NCI-H1092 treated with DMSO at 0.1 percent for 48 hours (cell line): ENCODE data around the gene IL36G.

Experiments
- DNase-seq: peaks from one replicate; lab custom pipeline; 2025; lab: John Stamatoyannopoulos, UW

Gene IL36G

DNA sequence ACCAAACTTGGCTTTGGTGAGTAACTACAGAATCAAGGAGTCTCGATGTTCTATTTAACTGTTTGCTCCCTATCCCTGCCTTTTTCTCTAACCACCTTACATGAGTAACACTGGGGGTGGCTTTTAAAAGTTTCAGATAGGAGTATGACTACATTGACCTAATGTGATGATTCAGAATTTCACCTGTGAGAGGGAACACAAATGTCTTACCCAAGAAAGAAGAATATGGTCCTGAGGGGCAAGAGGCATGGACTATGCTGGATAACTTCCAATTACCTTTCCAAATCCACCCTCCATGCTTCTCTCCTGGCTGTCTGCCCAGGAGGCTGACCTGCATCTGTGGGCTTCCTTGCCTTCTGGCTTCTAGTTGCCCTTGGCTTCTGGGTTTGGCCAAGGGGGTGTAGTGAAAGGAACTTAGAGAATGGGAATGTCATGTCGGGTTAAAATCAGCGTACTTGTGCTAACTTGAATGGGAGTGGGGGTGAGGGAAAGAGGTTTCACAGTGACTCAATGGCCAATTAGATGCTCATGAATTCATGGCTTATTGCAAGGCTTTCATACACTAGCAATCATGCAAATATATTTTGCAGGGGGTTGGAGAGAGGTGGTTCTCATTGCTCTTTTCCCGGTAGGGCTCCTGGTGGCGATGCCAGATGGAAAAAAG is 5.3 kb upstream of the IL36G start:
- DNase-seq = no peak

DNA sequence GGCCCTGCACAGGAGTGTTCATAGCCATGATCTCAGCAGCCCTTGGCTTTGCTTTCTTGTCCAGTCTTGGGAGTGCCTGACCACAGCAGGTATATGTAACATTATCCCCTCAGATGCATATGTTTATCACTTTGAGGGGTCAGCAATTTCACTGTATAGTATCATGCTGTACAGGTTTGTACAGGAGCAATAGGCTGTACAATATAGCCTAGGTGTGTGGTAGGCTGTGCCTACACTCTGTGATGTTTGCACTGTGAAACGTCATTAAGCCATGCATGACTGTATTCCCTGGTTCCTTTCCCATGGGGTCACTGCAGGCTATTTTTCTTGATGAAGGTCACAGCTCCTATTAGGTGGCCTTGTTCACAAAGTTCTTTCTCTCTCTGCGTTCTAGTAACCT is 4.7 kb upstream of the IL36G start:
- DNase-seq = no peak

DNA sequence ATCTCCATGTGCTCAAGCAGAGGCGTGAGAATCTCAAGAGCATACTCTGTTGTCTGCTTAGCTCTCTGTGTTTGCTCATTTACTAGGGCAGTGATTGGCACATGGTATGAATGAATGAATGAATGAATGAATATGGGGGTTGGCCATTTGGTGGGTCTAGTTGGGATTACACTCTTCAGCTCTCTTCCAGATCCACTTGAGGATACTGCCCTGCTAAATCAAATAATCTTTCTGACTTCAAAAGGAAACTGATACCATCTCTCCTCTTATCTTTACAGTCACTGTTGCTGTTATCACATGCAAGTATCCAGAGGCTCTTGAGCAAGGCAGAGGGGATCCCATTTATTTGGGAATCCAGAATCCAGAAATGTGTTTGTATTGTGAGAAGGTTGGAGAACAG is 1.9 kb downstream of the IL36G start:
- DNase-seq = no peak

DNA sequence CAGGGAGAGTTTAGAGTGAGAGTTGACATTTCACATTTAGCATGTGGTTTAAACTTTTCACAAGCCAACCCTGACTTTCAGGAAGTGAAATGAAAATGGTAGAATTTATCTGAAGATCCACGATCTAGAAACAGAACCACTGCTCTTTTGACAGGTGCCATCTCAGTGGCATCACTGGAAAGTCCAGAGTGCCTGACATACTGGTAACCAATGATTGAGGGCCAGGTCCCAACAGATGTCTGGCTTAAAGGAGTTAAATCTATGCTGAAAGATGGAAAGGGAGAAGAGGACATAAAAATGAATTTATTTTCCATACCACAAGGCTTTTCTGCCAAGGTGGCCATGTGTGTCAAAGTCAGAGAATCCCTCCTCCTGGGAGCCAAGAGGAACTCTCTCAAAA is 2.7 kb downstream of the IL36G start:
- no peak for DNase-seq

DNA sequence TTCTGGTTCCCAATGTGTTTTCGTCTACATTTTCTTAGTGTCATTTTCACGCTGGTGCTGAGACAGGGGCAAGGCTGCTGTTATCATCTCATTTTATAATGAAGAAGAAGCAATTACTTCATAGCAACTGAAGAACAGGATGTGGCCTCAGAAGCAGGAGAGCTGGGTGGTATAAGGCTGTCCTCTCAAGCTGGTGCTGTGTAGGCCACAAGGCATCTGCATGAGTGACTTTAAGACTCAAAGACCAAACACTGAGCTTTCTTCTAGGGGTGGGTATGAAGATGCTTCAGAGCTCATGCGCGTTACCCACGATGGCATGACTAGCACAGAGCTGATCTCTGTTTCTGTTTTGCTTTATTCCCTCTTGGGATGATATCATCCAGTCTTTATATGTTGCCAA is 7.3 kb downstream of the IL36G start:
- DNase-seq = no peak

DNA sequence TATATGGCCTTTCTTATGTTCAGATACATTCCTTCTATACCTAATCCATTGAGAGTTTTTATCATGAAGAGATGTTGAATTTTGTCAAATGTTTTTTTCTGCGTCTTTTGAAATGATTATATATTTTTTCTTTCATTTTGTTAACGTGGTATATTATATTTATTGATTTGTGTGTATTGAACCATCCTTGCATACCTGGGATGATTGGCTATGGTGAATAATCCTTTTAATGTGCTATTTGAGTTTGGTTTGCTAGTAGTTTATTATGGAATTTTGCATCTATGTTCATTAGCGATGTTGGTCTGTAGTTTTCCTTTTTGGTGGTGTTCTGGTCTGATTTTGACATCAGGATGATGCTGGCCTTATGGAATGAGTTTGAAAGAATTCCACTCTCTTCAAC is 11.8 kb downstream of the IL36G start:
- no peak for DNase-seq

DNA sequence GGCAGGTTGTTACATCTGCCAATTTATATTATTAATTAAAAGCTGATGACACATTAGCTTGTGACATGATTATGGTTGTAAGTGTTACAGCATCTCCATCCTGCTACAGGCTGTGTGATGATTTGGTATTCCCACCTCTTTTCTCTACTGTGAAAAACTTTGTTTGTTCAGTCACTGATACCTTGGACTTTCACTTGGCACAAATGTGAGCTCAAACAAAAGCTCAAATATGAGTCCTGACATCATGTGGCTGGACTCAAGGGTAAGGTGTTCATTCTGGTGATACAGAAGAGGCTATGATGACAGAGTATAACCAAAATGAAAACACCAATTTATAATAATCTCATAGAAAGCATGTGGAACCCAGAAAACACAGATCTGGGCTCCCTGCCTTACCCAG is 16.0 kb downstream of the IL36G start:
- DNase-seq = no peak

DNA sequence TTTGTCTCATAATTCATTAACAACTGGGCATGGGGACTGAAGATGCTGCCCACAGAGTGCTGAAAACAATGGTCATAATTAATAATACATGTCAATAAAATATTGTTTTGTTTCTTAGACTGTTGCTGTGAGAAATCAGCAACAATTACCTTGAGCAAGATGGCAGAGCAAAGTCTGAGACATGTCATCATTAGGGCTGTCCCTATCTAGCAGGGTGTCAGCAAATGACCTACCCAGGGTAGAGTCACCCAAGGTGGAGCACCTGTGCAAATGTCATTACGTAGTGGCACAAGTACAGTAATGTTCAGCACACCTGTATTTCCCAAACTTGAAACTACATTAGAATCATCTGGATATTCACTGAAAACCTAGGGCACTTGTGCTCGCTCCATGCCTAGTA is 16.8 kb downstream of the IL36G start:
- no peak for DNase-seq

DNA sequence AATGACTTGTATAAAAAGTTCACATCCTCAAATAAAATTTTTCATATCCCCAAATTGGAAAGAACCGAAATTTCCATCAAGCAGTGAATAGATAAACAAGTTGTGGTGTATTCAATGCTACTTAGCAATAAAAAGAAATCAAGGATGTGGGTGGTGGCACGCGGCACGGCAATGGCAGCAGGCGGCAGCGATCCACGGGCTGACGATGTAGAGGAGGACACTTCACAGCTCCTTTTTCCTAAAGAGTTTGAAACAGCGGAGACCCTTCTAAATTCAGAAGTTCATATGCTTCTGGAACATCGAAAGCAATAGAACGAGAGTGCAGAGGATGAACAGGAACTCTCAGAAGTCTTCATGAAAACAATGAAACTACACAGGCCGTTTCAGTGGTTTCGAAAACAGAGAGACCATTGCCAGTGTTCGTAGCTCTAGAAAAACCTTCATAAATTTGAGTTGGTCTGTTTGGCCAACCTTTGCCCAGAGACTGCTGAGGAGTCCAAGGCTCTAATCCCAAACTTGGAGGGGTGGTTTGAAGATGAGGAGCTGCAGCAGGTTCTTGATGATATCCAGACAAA is 17.6 kb downstream of the IL36G start:
- no peak for DNase-seq

DNA sequence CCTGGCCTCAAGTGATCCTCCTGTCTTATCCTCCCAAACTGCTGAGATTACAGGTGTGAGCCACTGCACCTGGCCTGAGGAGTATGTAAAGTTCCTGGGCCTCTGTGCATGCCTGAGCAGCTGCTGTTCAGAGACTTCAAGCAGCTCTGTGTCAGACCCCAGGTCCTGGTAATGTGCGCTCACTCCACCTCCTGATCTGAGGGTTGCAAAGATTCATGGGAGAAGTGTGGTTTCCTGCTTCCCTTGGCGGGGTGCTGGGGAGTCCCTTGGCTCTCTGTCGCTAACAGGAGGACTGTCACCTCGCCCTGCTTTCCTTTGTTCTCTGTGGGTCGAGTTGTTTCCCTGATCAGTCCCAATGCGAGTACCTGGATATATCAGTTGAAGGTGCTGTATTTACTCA is 18.8 kb downstream of the IL36G start:
- no peak for DNase-seq

DNA sequence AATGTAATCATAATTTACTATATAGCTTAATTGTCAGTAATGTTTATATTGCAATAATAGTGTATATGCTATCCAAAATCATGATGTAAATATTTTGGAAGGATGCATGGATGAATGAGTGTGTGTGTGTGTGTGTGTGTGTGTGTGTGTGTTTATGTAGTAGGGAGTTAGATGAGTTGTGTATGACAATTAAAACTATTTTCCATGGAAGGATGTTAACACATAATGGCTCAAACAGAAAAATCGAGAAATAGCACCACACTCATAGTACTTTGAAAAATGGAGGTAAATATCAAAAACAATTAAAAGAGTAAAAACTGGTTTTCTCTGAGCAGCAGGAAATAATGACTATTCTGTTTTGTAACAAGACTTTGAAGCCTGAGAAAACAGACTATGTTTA is 19.3 kb downstream of the IL36G start:
- DNase-seq = no peak

DNA sequence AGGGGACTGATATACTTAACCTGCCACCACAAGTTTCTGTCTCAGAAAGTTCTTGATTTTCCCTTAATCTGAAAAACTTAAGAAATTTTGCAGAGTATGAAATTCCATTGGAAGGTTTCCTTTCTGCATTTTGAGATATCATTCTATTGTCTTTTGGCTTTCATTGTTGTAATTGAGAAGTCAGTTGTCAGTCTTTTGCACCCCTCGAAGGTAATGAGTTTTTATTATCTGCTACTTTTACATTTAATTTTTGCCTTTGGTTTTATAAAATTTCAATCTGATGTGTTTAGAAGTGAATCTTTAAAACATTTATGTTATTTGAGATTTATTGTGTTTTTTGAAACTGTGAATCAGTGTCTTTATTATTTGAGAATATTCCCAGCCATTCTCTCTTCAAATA is 22.6 kb downstream of the IL36G start:
- no peak for DNase-seq

DNA sequence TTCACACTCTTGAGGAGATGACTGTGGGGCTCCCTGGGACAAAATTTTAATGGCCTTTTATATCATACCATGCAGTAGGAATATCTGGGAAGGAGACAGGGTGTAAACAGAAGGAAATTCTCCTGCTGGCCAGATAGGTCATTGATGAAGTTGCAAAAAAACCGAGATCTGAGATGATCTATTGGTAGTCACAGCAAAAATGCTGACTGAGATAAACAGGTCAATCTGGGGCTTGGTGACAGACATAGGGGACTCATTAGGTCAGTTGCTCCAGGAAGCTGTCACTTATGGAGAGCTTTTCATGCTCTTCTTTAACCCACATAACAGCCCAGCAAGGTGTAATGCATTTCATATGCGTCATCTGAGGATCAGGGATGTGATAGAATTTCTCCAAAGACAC is 24.9 kb downstream of the IL36G start:
- DNase-seq = no peak

DNA sequence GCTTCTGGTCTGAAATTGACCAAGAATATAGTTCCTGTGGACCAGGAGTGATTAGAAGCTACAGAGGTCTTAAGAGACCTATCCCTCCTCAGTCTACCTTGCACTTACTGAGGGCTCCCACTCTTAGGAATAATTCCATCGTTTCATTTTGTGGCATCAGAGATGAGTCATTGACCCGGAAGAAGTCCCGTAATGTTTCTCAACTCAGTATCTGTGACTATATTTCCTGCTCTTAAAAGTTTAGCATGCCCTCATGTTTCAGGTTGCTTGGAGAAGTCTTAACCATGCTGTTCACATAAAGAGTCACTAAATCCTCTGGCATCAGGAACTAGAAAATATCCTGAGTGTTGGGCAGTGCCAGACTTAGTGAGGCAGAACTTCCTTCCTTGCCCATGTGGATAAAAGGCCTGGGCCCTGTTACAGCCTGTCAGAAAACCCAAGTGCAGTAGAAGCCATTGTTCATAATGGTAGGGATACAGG is 27.3 kb downstream of the IL36G start, which contains the start of gene IL36A:
Gene IL36A, plus strand, starts transcription at position 430 of the 480 bp plus-strand sequence. CDS start 413 bp downstream, outside the sequence.
- no peak for DNase-seq

DNA sequence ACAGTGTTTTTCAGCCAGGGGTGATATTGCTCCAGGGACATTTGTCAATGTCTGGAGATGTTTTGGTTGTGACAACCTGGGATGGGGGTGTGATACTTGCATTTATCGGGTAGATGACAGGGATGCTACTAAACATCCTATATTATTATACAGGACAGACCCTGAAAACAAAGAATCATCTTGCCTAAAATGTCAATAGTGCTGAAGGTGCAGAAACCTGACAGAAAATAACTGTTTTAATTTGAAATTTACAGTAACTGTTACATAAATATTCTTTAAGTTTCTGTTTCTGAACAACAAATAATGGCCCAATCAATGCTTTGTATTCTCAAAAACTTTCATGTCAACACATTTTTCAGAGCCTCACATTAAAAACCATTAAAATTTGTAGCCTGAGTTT is 29.4 kb downstream of the IL36G start:
- DNase-seq = no peak

DNA sequence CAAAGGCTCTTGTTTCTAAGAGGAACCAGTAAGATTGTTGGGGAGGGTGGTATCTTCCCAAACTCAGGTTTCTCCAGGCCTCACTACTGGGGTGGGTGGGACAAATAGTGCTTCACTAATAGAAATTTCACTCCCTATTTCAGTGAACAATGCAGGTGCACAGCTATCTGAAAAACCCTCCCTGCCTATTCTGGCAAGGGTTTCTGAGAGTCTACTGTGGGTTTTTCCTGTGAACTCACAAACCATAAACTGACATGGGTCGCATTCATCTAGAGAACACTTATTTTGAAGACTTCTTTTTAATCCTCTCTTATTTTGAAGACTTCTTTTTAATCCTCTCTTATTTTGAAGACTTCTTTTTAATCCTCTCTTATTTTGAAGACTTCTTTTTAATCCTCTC is 31.8 kb downstream of the IL36G start:
- no peak for DNase-seq

DNA sequence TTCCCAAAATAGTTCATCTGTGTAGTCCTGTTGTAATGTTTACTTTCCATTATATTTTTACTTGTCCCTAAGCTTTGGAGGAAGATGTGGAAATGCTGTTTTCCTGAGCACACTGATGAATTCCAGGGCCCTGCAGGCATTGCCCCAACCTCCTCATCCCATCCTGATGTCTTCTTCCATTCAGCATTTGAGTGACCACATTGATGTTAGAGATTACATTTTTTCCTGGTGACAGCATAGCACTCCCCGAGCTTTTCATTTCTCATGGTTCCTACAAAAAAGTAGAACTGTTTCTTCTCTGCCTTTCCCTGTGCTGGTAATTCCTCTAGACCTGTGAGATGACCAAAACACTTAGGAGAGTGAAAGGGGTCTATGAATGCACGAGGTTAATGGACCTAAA is 32.3 kb downstream of the IL36G start:
- DNase-seq = no peak

DNA sequence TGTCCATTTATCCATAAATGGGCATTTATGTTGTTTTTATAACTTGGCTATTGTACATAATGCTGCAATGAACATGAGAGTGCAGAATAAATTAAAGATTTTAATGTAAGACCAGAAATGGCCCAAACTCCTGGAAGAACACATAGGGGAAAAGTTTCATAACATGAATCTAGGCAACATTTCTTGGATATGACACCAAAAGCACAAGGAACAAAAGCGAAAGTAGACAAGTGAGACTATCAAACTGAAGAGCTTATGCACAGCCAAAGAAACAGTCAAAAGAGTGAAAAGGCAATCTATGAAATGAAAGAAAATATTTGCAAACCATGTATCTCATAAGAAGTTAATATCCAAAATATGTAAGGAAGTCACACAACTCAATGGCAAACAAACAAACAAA is 33.3 kb downstream of the IL36G start:
- no peak for DNase-seq

DNA sequence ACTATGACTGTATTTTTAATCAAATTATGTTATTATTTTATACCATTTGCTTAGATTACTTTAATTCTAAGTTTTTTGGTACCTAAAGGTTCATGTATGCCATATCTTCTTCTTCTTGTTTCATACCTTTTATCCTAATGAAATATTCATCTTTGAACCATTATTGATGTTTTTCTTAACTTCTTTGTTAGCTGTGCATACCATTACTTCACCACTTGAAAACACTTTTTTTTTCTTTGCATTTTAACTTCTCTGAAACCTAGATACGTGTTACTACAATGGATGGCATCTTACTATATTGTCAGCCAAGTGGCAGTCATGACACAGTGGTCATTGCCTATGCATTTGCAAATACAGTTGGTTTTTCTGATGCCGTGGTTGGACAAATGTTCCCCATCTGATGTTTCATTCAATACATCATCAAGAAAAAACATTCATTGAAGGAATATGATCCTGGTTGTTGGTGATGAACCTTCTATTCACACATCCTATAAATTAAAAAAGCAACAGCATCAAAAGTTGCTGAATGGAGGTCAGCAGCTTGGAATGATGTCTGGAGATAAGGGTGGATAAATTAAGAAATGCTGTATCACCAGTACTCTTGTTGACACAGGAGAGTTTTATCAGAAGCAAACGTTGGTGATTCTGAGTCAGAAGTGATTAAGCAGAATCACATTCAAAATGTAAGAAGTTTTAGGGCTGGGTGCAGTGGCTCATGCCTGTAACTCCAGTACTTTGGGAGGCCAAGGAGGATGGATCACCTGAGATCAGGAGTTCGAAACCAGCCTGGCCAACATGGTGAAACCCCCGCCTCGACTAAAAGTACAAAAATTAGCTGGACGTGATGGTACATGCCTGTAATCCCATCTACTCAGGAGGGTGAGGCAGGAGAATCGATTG is 34.9 kb downstream of the IL36G start:
- DNase-seq = no peak

DNA sequence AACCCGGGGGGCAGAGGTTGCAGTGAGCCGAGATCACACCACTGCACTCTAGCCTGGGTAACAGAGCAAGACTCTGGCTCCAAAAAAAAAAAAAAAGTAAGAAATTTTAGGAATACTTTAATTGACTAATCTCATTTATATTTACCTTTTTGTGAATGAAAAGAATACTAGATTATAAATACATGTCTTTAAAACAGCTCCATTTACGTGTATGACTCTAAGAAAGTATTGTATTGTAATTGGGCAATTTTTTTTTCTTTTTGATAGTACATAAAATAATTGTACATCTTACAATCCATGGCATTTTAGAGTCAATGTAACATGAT is 35.5 kb downstream of the IL36G start:
- no peak for DNase-seq

DNA sequence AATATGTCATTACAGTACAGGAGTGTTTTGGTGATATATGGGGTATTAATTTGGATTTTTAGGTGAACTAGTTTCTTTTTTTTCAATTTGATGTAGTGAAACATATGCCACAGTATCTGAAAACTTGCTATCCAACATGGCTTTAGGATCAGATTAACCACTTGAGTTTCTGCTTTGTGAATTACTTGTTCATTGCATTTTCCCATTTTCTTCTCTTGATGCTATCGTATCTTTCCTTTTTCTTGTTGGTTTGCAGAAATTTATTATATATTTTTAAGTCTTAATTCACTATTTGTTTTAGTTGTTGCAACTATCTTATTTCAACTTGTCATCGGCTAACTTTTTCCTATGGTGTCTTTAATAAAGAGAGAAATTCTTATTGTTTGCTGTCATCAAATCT is 36.3 kb downstream of the IL36G start:
- DNase-seq = no peak

DNA sequence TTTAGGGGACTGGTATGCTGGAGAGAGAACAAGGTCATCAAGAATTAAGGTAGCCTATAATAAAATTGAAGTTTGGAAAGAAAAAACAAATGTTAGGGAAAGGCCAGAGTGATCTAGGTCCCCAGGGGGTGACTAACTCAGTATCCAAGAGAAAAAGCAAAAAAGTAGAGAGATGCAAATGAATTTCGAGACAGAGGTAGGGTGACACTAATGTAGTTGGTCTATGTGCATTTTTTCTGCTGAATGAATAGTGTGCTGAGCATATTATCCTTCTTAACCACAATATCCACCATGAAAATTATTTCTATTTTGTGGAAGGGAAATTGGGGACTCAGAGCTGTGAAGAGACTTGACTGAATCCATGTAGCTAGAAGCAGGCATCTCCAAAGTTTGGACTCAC is 37.2 kb downstream of the IL36G start:
- no peak for DNase-seq

DNA sequence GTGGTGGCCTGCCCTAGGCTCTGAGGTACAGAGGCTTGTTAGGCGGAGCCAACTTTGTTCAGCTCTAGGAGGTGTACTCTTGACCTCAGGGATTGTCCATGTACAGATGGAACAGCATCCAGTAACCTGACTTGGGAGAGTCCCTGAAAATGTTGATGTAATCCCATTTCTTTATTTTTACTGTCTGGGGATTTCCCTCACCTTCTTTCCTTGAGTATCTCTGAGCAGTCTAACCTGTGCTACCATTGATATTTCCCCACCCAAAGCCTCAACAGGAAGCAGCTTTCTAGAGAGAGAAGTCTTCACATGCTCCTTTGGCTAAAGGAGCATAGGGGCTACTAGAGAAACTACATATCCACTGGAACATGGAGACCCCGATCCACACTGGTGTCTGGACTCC is 37.8 kb downstream of the IL36G start:
- DNase-seq = no peak
